ENCODE data around the gene C17orf100. TPM values are rescaled to one million over a fixed set of nuclear protein-coding genes. Genes with fewer than 3 reads are reported as not detected.

The C17orf100 gene
- polyA plus RNA-seq, 1 donor (not counting 4 experiments of a cell fraction or from before 2014, with no cell fraction given) = 0.49 TPM

- Histone ChIP-seq H3K4me2 (ENCODE audit: control insufficient read depth, extremely low read depth, insufficient read depth, low read depth, low read length) (no peak overlapping the region), H3K27ac (ENCODE audit: control insufficient read depth, insufficient read depth, low read length) (no peak overlapping the region), H3K79me2 (ENCODE audit: control insufficient read depth, insufficient read depth, low read length) (no peaks in the 10 kb centered on the region), H3K9me3 (ENCODE audit: control insufficient read depth, low read depth, low read length) (no peaks in the 10 kb centered on the region), H3K27me3 (ENCODE audit: control insufficient read depth, extremely low read depth, insufficient read depth, low read length) (no peaks in the 10 kb centered on the region), H3K9ac (ENCODE audit: control insufficient read depth, extremely low read depth, insufficient read depth, low read length) (no peak overlapping the region), H3K4me3 (ENCODE audit: control insufficient read depth in 2 of 3, extremely low read depth in 1 of 3, insufficient read depth in 2 of 3, low read depth in 1 of 3, low read length in 3 of 3) (no peak overlapping the region), H3K36me3 (ENCODE audit: control insufficient read depth in 2 of 2, extremely low read depth in 1 of 2, insufficient read depth in 2 of 2, low read length in 2 of 2) (no peaks in the 10 kb centered on the region), H3K4me1 (ENCODE audit: control insufficient read depth, extremely low read depth, insufficient read depth, low read length) (peaks cover 27% of the 10 kb centered on the region), H2AFZ (ENCODE audit: control insufficient read depth, low read length) (no peak overlapping the region), H3K9me1 (ENCODE audit: control insufficient read depth, extremely low read depth, insufficient read depth, low read length) (no peaks in the 10 kb centered on the region), H4K20me1 (ENCODE audit: control insufficient read depth, extremely low read depth, insufficient read depth, low read length) (no peaks in the 10 kb centered on the region)
- no peak for TF ChIP-seq EZH2 (IDR thresholded peaks at IDR 0.05; ENCODE audit: low read length)
- TF ChIP-seq CTCF (optimal IDR thresholded peaks at IDR 0.05 in 1 of 3, IDR thresholded peaks at IDR 0.05 in 1 of 3, conservative IDR thresholded peaks at IDR 0.05 in 1 of 3; ENCODE audit: extremely low read depth in 1 of 3, insufficient read depth in 2 of 3, low read length in 3 of 3) = no peak
- DNase-seq (ENCODE audit: low read depth, low spot score) (no peak), FAIRE-seq (no peak)
- dilution Hi-C loops (cut with MboI; ENCODE audit: extremely low pct_ligation_motif_present, low sequenced_read_pairs) = no loop called here
Measured at GRCh38 chr17:6674586-6674985, 23.0 kb downstream of the C17orf100 start.

GRCh38 chr17:6675201-6675825 lies 23.8 kb downstream of the C17orf100 start:
- H3K4me1 ChIP-seq (ENCODE audit: control insufficient read depth, extremely low read depth, insufficient read depth, low read length) = peaks cover 21% of the 10 kb centered on the region
- no peaks in the 10 kb centered on the region for H3K9me3 ChIP-seq (ENCODE audit: control insufficient read depth, low read depth, low read length)
- H2AFZ ChIP-seq (ENCODE audit: control insufficient read depth, low read length) = no peak overlapping the region
- H3K4me2 ChIP-seq (ENCODE audit: control insufficient read depth, extremely low read depth, insufficient read depth, low read depth, low read length) = no peak overlapping the region
- DNase-seq (ENCODE audit: low read depth, low spot score) = no peak
- no peaks in the 10 kb centered on the region for H3K79me2 ChIP-seq (ENCODE audit: control insufficient read depth, insufficient read depth, low read length)
- H3K27ac ChIP-seq (ENCODE audit: control insufficient read depth, insufficient read depth, low read length) = no peak overlapping the region
- dilution Hi-C loops (cut with MboI; ENCODE audit: extremely low pct_ligation_motif_present, low sequenced_read_pairs) = no loop called here
- H4K20me1 ChIP-seq (ENCODE audit: control insufficient read depth, extremely low read depth, insufficient read depth, low read length) = no peaks in the 10 kb centered on the region
- no peaks in the 10 kb centered on the region for H3K36me3 ChIP-seq (ENCODE audit: control insufficient read depth in 2 of 2, extremely low read depth in 1 of 2, insufficient read depth in 2 of 2, low read length in 2 of 2)
- no peak overlapping the region for H3K4me3 ChIP-seq (ENCODE audit: control insufficient read depth in 2 of 3, extremely low read depth in 1 of 3, insufficient read depth in 2 of 3, low read depth in 1 of 3, low read length in 3 of 3)
- TF ChIP-seq EZH2 (IDR thresholded peaks at IDR 0.05; ENCODE audit: low read length) (no peak), CTCF (optimal IDR thresholded peaks at IDR 0.05 in 1 of 3, IDR thresholded peaks at IDR 0.05 in 1 of 3, conservative IDR thresholded peaks at IDR 0.05 in 1 of 3; ENCODE audit: extremely low read depth in 1 of 3, insufficient read depth in 2 of 3, low read length in 3 of 3) (no peak)
- H3K9me1 ChIP-seq (ENCODE audit: control insufficient read depth, extremely low read depth, insufficient read depth, low read length) = no peaks in the 10 kb centered on the region
- FAIRE-seq = no peak
- H3K27me3 ChIP-seq (ENCODE audit: control insufficient read depth, extremely low read depth, insufficient read depth, low read length) = no peaks in the 10 kb centered on the region
- no peak overlapping the region for H3K9ac ChIP-seq (ENCODE audit: control insufficient read depth, extremely low read depth, insufficient read depth, low read length)

All from keratinocyte (primary cell).